ENCODE measurements around the gene ADAMTS20. TPM values are rescaled to one million over a fixed set of nuclear protein-coding genes. Genes with fewer than 3 reads are reported as not detected.
A peak's percentile ranks its signal among the peaks of the same experiment; 100 is the strongest.
"Not testable (repeated sequence)": the region's sequence is repeated elsewhere in the genome, so short reads cannot be mapped to it uniquely, and the experiment has no call there.

The ADAMTS20 gene
- total and polyA plus RNA-seq, 5 donors = not detected

- intact Hi-C loops (cut with DNase I) = no loop called here
- 49% methylated on average over 27 of the region's 27 CpGs for WGBS
These were observed 19.9 kb upstream of the ADAMTS20 start for GRCh38 chr12:43571885-43572284.

DNA sequence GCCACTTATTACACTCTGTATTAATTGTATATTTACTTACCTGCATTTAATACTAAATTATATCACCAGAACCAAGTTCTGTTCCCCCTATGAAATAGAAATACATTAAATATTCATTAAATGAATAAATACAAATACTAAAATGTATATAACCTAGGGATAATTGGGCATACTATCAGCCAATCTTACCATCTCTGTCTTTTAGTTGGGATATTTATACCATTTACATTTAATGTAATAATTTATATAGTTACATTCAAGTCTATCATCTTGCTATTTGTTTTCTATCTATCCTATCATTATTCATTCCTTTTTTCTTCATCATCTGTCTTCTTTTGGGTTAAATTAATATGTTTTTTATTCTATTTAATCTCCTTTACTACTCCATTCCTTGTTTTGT, 4.1 kb upstream of the ADAMTS20 start:
- H3K4me3 ChIP-seq (ENCODE audit: low read length) = no peak overlapping the region
- no peaks in the 10 kb centered on the region for H3K27me3 ChIP-seq (ENCODE audit: control insufficient read depth, insufficient read depth)
- H3K27ac ChIP-seq (ENCODE audit: low read length) = no peak overlapping the region
- no peak for DNase-seq
- H3K9me3 ChIP-seq (ENCODE audit: control insufficient read depth, low read length) = no peaks in the 10 kb centered on the region
- no peak for ATAC-seq
- intact Hi-C loops (cut with DNase I) = no loop called here
- H3K4me1 ChIP-seq (ENCODE audit: control insufficient read depth, insufficient read depth, low read length) = peaks cover 4% of the 10 kb centered on the region

More at GRCh38 chr12:43571885-43572284, 19.9 kb upstream of the ADAMTS20 start:
- no peak overlapping the region for H3K27ac ChIP-seq (ENCODE audit: low read length)
- DNase-seq (no peak), ATAC-seq (no peak)
- H3K4me1 ChIP-seq (ENCODE audit: control insufficient read depth, insufficient read depth, low read length) = no peaks in the 10 kb centered on the region
- H3K27me3 ChIP-seq (ENCODE audit: control insufficient read depth, insufficient read depth) = no peaks in the 10 kb centered on the region
- no peak overlapping the region for H3K4me3 ChIP-seq (ENCODE audit: low read length)
- H3K9me3 ChIP-seq (ENCODE audit: control insufficient read depth, low read length) = no peaks in the 10 kb centered on the region

GRCh38 chr12:43551279-43551970, 578 bp downstream of the ADAMTS20 start:
- Histone ChIP-seq H3K27me3 (ENCODE audit: control insufficient read depth, insufficient read depth) (no peaks in the 10 kb centered on the region), H3K27ac (ENCODE audit: low read length) (no peak overlapping the region), H3K9me3 (ENCODE audit: control insufficient read depth, low read length) (no peaks in the 10 kb centered on the region), H3K4me1 (ENCODE audit: control insufficient read depth, insufficient read depth, low read length) (peaks cover 4% of the 10 kb centered on the region), H3K4me3 (ENCODE audit: low read length) (no peak overlapping the region)
- intact Hi-C loops (cut with DNase I) = no loop called here
- DNase-seq (peak in 1 of 3 donors; percentile 28), ATAC-seq (no peak)
- WGBS = 1% methylated on average over 48 of the region's 48 CpGs

DNA sequence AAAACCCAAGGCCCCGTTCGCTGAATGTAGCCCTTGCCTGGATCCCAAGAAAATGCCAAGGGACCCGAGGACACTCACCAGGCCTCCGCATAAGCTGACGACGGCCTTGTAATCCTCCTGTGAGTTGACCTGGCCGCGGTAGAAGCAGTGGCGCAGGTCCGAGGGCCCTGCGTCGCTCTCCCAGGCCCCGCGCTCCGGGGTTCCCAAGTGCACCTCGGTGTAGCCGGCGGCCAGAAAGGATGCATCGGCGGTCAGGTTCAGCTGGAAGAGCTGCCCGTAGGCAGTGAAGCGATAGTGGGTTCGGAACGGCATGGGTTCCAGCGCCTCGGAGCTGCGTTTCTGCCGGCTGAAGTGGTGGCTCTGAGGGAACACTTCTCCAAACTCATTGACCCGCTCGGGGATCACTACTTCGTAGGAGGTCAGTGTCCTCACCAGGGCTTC, 1.2 kb downstream of the ADAMTS20 start:
- Histone ChIP-seq H3K4me1 (ENCODE audit: control insufficient read depth, insufficient read depth, low read length) (peaks cover 4% of the 10 kb centered on the region), H3K27ac (ENCODE audit: low read length) (no peak overlapping the region), H3K9me3 (ENCODE audit: control insufficient read depth, low read length) (no peaks in the 10 kb centered on the region), H3K27me3 (ENCODE audit: control insufficient read depth, insufficient read depth) (no peaks in the 10 kb centered on the region), H3K4me3 (ENCODE audit: low read length) (no peak overlapping the region)
- ATAC-seq (no peak), DNase-seq (no peak)
- intact Hi-C loops (cut with DNase I) = no loop called here
- WGBS = 10% methylated on average over 31 of the region's 31 CpGs

DNA sequence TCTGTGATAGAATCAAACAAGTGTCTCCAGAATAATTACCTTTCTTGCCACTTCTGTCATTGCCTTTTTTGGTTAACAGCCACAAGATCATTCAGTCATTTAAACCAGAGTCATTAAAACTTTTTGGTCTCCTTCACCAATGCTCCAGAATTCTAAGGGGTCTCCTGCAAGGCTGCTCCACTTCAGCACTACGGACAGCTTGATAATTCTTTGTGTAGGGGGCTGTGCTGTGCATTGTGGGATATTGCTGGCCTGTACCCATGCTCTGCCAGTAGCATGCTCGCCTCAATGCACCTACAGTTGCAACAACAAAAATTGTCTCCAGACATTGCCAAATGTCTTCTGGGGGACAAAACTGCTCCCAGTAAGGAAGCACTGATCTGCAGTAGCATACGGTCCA, 7.3 kb downstream of the ADAMTS20 start:
- 71% methylated on average over 3 of the region's 3 CpGs for WGBS
- Histone ChIP-seq H3K4me1 (ENCODE audit: control insufficient read depth, insufficient read depth, low read length) (no peaks in the 10 kb centered on the region), H3K4me3 (ENCODE audit: low read length) (no peak overlapping the region), H3K27me3 (ENCODE audit: control insufficient read depth, insufficient read depth) (no peaks in the 10 kb centered on the region), H3K27ac (ENCODE audit: low read length) (no peak overlapping the region), H3K9me3 (ENCODE audit: control insufficient read depth, low read length) (no peaks in the 10 kb centered on the region)
- intact Hi-C loops (cut with DNase I) = no loop called here
- DNase-seq (no peak), ATAC-seq (no peak)

GRCh38 chr12:43540470-43540869, 11.5 kb downstream of the ADAMTS20 start:
- intact Hi-C loops (cut with DNase I) = no loop called here
- Histone ChIP-seq H3K4me1 (ENCODE audit: control insufficient read depth, insufficient read depth, low read length) (no peaks in the 10 kb centered on the region), H3K9me3 (ENCODE audit: control insufficient read depth, low read length) (no peaks in the 10 kb centered on the region), H3K27me3 (ENCODE audit: control insufficient read depth, insufficient read depth) (no peaks in the 10 kb centered on the region), H3K4me3 (ENCODE audit: low read length) (no peak overlapping the region), H3K27ac (ENCODE audit: low read length) (no peak overlapping the region)
- ATAC-seq (no peak), DNase-seq (no peak)

GRCh38 chr12:43537675-43538074, 14.3 kb downstream of the ADAMTS20 start:
- intact Hi-C loops (cut with DNase I); H3K27me3 ChIP-seq (ENCODE audit: control insufficient read depth, insufficient read depth); H3K9me3 ChIP-seq (ENCODE audit: control insufficient read depth, low read length); H3K4me3 ChIP-seq (ENCODE audit: low read length); H3K27ac ChIP-seq (ENCODE audit: low read length); ATAC-seq; H3K4me1 ChIP-seq (ENCODE audit: control insufficient read depth, insufficient read depth, low read length); DNase-seq: not testable (repeated sequence)

DNA sequence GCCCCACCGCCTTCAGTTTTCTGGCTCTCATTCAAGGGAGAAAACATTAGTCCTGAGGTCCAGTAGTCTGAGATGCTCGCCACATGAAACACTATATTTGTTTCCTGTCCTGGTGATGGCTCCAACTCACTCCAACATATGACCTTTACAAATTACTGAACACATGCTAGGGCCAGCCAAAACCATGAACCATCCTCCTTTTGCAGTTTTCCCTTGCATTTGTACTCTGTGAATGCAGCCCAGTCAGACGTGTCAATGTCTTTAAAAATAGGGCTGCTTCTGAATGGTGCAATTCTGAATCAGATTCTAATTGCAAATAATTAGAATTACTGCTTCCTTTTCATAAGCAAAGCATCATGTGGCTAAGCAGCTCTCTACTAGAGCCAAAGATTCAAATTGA, 36.0 kb downstream of the ADAMTS20 start:
- Histone ChIP-seq H3K4me3 (ENCODE audit: low read length) (no peak overlapping the region), H3K4me1 (ENCODE audit: control insufficient read depth, insufficient read depth, low read length) (no peaks in the 10 kb centered on the region), H3K9me3 (ENCODE audit: control insufficient read depth, low read length) (no peaks in the 10 kb centered on the region), H3K27ac (ENCODE audit: low read length) (no peak overlapping the region), H3K27me3 (ENCODE audit: control insufficient read depth, insufficient read depth) (no peaks in the 10 kb centered on the region)
- DNase-seq (no peak), ATAC-seq (no peak)
- intact Hi-C loops (cut with DNase I) = no loop called here
- 66% methylated on average over 3 of the region's 3 CpGs for WGBS

GRCh38 chr12:43501703-43502102, 50.3 kb downstream of the ADAMTS20 start:
- DNase-seq = no peak
- no peaks in the 10 kb centered on the region for H3K9me3 ChIP-seq (ENCODE audit: control insufficient read depth, low read length)
- no peak overlapping the region for H3K27ac ChIP-seq (ENCODE audit: low read length)
- WGBS = 56% methylated on average over 2 of the region's 2 CpGs
- H3K4me1 ChIP-seq (ENCODE audit: control insufficient read depth, insufficient read depth, low read length) = no peaks in the 10 kb centered on the region
- H3K4me3 ChIP-seq (ENCODE audit: low read length) = no peak overlapping the region
- no peak for ATAC-seq
- intact Hi-C loops (cut with DNase I) = no loop called here
- no peaks in the 10 kb centered on the region for H3K27me3 ChIP-seq (ENCODE audit: control insufficient read depth, insufficient read depth)

DNA sequence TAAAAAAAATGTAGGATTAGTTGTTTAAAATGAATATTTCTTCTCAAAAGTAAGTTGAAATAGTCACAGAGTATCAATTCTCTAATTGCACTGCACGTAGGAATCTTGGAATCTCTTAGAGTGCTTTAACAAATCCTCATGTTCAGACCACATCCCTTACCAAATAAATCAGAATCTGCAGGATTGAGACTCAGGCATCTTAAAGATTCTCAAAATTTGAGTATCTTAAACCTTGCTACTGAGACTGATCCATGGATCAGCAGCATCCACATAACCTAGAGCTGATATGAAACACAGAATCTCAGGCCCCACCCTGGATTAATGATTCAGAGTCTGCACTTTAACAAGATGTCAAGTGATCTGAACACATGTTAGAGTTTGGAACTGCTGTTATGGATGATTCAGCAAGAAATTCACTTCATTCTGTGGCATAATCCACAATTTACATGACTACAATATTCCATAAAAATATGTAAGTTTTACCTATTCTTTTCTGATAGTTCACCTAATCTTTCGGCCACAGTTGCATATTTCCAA, 58.7 kb downstream of the ADAMTS20 start:
- Histone ChIP-seq H3K27me3 (ENCODE audit: control insufficient read depth, insufficient read depth) (no peaks in the 10 kb centered on the region), H3K27ac (ENCODE audit: low read length) (no peak overlapping the region), H3K4me1 (ENCODE audit: control insufficient read depth, insufficient read depth, low read length) (no peaks in the 10 kb centered on the region), H3K9me3 (ENCODE audit: control insufficient read depth, low read length) (no peaks in the 10 kb centered on the region), H3K4me3 (ENCODE audit: low read length) (no peak overlapping the region)
- ATAC-seq (no peak), DNase-seq (no peak)
- intact Hi-C loops (cut with DNase I) = no loop called here
- WGBS = 81% methylated on average over 2 of the region's 2 CpGs

DNA sequence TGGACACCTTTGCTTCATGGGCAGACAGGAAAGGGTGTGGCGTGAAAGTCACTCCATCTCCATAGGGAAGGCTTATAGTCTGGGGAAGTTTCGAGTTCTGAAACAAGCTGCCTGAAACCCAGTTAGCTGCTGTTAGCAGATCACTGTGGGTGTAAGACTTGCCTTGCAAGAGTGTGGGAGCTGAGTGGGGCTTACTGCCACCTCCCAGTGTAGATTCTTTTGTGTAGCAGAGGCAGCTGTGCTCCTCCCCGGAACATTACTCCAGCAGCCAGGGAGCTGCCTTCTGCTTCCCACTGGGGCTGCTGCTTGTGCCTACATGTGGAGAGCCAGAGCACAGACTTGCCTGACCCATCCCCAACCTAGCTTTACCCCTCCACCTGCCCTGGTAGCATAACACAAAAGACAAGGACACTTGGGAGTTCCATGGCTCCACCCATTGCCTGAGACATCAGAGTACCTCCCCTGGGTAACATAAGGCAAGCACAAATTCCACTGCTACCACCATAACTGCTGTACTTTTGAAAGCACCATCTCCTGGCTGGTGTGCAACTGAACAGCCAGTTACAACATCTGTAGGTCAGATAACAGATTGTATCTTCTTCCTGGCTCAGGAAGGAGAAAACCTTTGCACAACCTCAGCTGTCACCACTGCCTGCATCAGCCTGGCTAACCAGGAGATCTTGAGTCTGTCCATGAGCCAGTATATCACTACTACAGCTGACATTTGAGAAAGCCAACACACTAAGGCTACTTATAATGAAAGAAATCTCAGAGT, 69.5 kb downstream of the ADAMTS20 start:
- Histone ChIP-seq H3K9me3 (ENCODE audit: control insufficient read depth, low read length) (no peaks in the 10 kb centered on the region), H3K4me3 (ENCODE audit: low read length) (no peak overlapping the region), H3K27ac (ENCODE audit: low read length) (no peak overlapping the region), H3K4me1 (ENCODE audit: control insufficient read depth, insufficient read depth, low read length) (no peaks in the 10 kb centered on the region), H3K27me3 (ENCODE audit: control insufficient read depth, insufficient read depth) (no peaks in the 10 kb centered on the region)
- intact Hi-C loops (cut with DNase I) = no loop called here
- ATAC-seq (no peak), DNase-seq (no peak)
- WGBS = 89% methylated on average over 3 of the region's 3 CpGs
